ENCODE results near the gene HIBADH.

Gene HIBADH

DNA sequence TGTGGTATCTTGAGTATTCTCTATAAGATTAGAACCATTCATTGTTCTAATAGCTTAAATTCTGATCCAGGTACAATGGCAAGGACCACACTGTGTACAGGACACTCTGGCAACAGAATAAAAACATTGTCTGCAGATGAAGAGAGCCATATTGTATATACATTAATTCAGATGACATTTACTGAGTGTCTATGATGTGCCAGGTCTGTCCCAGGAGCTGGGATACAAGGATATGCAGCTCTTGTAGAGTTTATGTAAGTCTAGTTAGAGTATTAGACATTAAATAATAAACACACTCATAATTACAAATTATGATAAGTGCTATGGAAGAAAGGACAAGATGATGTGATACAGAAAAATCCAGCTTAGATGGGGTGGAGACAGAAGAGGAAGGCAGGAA, 184.1 kb downstream of the HIBADH start:
- no peak for DNase-seq

DNA sequence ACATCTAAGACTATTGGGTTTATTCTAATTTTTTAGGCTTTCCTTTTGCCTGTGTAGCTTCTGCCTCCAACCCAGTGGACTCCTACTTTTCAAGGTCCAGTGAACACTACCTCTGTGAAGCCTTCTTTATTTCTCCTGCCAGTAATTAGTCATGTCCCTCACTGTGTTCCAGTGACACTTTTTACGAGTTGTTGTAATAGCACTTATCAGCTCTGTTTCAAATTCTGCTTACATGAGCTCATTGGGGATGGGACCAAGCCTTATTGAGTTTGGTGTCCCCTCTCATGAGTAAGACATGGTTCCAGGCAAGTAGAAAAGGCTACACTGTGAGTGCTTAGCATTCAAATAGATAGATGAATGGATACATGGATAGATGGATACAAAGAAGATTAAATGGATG, 184.6 kb downstream of the HIBADH start:
- no peak for DNase-seq

DNA sequence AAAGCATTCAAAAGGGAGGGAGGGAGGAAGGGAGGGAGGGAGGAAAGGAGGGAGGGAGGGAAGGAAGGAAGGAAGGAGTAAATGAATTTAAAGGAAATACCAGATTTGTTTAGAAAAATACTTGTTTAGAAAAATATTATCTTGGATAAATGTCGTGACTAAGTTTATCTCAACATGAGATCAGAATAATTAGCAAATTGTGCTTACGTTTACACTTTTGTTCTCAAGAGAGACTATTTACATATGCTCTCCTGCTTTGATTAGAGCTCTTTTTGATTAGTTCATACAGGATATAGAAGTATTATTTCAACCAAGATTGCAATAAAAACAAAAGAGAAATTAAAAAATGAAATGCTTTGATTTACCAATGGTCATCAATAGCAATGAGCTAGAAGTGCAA, 186.2 kb downstream of the HIBADH start:
- DNase-seq: no peak
